GM18502 (cell line): ENCODE measurements around the gene CEP85L.
A peak's percentile ranks its signal among the peaks of the same experiment; 100 is the strongest.

ENCODE experiments used
- ATAC-seq: cut with Tn5 transposase; IDR thresholded peaks from one replicate; pipeline ENCODE4 v1.9.1; 2021; ENCODE audit warnings: mild to moderate bottlenecking; ENCODE audit not compliant: unreplicated experiment, poor library complexity

The CEP85L gene

GRCh38 chr6:118630923-118631322 lies 20.5 kb downstream of the CEP85L start:
- no peak for ATAC-seq

GRCh38 chr6:118630067-118630466 lies 21.3 kb downstream of the CEP85L start:
- ATAC-seq = no peak

GRCh38 chr6:118627724-118628123 lies 23.7 kb downstream of the CEP85L start:
- no peak for ATAC-seq

- no peak for ATAC-seq
These were observed 25.6 kb downstream of the CEP85L start for GRCh38 chr6:118625833-118626232.

GRCh38 chr6:118621799-118622470 lies 29.5 kb downstream of the CEP85L start:
- no peak for ATAC-seq

- no peak for ATAC-seq
These were observed 31.2 kb downstream of the CEP85L start for GRCh38 chr6:118620202-118620601.

GRCh38 chr6:118618676-118619377 lies 32.6 kb downstream of the CEP85L start:
- ATAC-seq = peak; percentile 97

GRCh38 chr6:118617417-118617816 lies 34.0 kb downstream of the CEP85L start:
- ATAC-seq = no peak

GRCh38 chr6:118611334-118611733 lies 40.1 kb downstream of the CEP85L start:
- no peak for ATAC-seq

GRCh38 chr6:118606858-118607257 lies 44.5 kb downstream of the CEP85L start:
- no peak for ATAC-seq

GRCh38 chr6:118606268-118606667 lies 45.1 kb downstream of the CEP85L start:
- ATAC-seq = peak; percentile 66

- ATAC-seq = no peak
These were observed 48.0 kb downstream of the CEP85L start for GRCh38 chr6:118603372-118603771.

GRCh38 chr6:118602300-118602699 lies 49.1 kb downstream of the CEP85L start:
- ATAC-seq = no peak

- no peak for ATAC-seq
These were observed 53.1 kb downstream of the CEP85L start for GRCh38 chr6:118598324-118598723.

- no peak for ATAC-seq
These were observed 53.8 kb downstream of the CEP85L start for GRCh38 chr6:118597636-118598035.

GRCh38 chr6:118596774-118597320 lies 54.5 kb downstream of the CEP85L start:
- ATAC-seq = no peak

GRCh38 chr6:118594877-118595276 lies 56.5 kb downstream of the CEP85L start:
- no peak for ATAC-seq

GRCh38 chr6:118591897-118592296 lies 59.5 kb downstream of the CEP85L start:
- no peak for ATAC-seq

- ATAC-seq = no peak
These were observed 61.6 kb downstream of the CEP85L start for GRCh38 chr6:118589649-118590365.

- ATAC-seq = no peak
These were observed 62.2 kb downstream of the CEP85L start for GRCh38 chr6:118589186-118589585.

GRCh38 chr6:118588626-118589025 lies 62.8 kb downstream of the CEP85L start:
- ATAC-seq = no peak
